Measurements from ENCODE around the gene TMED8.
A peak's percentile ranks its signal among the peaks of the same experiment; 100 is the strongest.

TMED8 gene

DNA sequence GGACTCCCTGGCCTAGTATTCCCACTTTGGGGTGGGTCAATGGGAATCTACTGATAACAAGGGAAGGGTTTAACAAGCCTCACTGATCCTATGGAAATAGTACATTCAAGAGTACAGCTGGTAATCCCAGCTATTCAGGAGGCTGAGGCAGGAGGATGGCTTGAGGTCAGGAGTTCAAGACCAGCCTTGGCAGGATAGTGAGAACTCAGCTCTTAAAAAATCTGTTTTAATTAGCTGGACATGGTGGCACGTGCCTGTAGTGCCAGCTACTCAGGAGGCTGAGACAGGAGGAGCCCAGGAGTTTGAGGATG is 60.7 kb downstream of the TMED8 start:
- H2AFZ ChIP-seq = no peak overlapping the region
- H3K4me3 ChIP-seq (ENCODE audit: low read depth, low read length) = no peak overlapping the region
- peaks cover 38% of the 10 kb centered on the region for H3K4me1 ChIP-seq
- H3K4me2 ChIP-seq (ENCODE audit: low read length) = no peak overlapping the region
- no peaks in the 10 kb centered on the region for H3K9me3 ChIP-seq (ENCODE audit: control insufficient read depth, low read length)
- no peaks in the 10 kb centered on the region for H3K27me3 ChIP-seq (ENCODE audit: control insufficient read depth, insufficient read depth, low read length)
- TF ChIP-seq, protein P1, sequence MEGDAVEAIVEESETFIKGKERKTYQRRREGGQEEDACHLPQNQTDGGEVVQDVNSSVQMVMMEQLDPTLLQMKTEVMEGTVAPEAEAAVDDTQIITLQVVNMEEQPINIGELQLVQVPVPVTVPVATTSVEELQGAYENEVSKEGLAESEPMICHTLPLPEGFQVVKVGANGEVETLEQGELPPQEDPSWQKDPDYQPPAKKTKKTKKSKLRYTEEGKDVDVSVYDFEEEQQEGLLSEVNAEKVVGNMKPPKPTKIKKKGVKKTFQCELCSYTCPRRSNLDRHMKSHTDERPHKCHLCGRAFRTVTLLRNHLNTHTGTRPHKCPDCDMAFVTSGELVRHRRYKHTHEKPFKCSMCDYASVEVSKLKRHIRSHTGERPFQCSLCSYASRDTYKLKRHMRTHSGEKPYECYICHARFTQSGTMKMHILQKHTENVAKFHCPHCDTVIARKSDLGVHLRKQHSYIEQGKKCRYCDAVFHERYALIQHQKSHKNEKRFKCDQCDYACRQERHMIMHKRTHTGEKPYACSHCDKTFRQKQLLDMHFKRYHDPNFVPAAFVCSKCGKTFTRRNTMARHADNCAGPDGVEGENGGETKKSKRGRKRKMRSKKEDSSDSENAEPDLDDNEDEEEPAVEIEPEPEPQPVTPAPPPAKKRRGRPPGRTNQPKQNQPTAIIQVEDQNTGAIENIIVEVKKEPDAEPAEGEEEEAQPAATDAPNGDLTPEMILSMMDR (IDR thresholded peaks at IDR 0.05) = no peak
- peak overlapping the region; percentile 72 for H3K27ac ChIP-seq
- peaks cover 13% of the 10 kb centered on the region for H3K79me2 ChIP-seq
- no peak overlapping the region for H3K9ac ChIP-seq
- no peaks in the 10 kb centered on the region for H3K36me3 ChIP-seq (ENCODE audit: control insufficient read depth, insufficient read depth, low read length)

DNA sequence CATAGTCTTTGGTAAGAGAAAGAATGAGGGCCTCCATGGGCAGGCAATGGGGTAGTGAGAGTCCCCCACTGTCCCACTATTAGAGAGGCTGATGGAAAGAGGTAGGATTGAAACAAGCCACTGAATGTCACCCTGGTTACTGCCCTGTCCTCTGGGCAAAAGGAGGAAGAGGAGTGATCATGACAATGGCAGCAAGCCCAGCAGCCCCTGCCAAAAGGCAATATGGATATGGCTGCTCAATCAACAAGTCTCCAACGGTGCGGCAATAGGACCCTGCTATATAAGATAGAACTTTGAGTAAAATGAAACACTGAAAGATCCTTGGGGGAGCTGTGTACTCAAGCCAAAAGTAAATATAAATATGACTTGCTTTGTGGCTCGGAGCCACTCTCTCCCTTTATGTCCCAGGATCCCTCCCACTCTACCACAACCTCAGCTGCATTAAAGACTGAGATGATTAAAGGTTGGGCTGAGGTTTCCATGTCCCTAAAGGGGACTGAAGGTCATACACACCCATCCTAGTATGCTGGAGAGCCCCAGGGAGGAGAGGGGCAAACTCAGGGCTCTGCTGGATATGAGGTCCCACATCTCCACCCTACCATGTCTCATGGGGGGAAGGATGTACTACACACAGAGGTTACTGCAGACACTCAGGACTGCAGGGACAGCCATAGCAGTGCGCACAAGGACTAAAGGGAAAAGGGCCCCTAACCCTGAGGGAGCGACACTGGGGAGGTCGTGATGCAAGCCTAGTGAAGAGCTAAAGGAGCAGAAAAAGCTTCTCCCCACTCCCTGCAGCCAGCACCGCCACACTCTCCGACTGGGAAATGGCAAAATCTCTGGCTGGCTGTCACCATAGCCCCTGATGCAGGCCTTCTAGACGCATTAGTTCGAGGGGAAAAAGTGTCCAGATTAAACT is 62.1 kb downstream of the TMED8 start:
- H3K9ac ChIP-seq = no peak overlapping the region

DNA sequence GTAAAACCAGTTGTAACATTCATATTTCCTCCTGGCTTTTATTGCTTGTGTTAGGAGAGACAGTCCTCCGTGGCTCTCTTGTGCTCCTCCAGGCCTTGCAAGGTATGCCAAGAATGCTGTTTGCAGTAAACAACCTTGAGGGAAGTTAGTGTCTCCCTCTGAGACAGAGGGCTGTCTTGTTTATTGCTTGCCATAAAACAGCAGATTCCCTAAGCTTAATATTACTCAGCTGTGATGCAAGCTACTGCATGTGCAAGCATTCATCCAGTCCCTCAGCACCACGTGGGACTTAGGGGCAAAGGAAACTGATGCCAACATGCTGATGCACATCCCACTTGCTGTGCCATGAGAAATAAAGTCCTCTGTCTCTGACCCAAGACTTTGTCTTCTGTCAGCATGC is 62.9 kb downstream of the TMED8 start:
- no peak overlapping the region for H3K9ac ChIP-seq
- peaks cover 34% of the 10 kb centered on the region for H3K4me1 ChIP-seq
- H2AFZ ChIP-seq = no peak overlapping the region
- no peak overlapping the region for H3K4me3 ChIP-seq (ENCODE audit: low read depth, low read length)
- H3K4me2 ChIP-seq (ENCODE audit: low read length) = no peak overlapping the region
- TF ChIP-seq, protein P1 (IDR thresholded peaks at IDR 0.05) = no peak
- H3K27ac ChIP-seq = peak overlapping the region; percentile 46
- H3K36me3 ChIP-seq (ENCODE audit: control insufficient read depth, insufficient read depth, low read length) = no peaks in the 10 kb centered on the region
- peaks cover 21% of the 10 kb centered on the region for H3K79me2 ChIP-seq
- H3K27me3 ChIP-seq (ENCODE audit: control insufficient read depth, insufficient read depth, low read length) = no peaks in the 10 kb centered on the region
- no peaks in the 10 kb centered on the region for H3K9me3 ChIP-seq (ENCODE audit: control insufficient read depth, low read length)

More for the DNA sequence above, 62.1 kb downstream of the TMED8 start:
- Histone ChIP-seq H3K27ac (peak overlapping the region; percentile 46), H3K79me2 (peaks cover 24% of the 10 kb centered on the region), H3K36me3 (ENCODE audit: control insufficient read depth, insufficient read depth, low read length) (no peaks in the 10 kb centered on the region), H3K4me2 (ENCODE audit: low read length) (no peak overlapping the region), H2AFZ (peak overlapping the region; percentile 54), H3K4me3 (ENCODE audit: low read depth, low read length) (no peak overlapping the region), H3K9me3 (ENCODE audit: control insufficient read depth, low read length) (no peaks in the 10 kb centered on the region), H3K27me3 (ENCODE audit: control insufficient read depth, insufficient read depth, low read length) (no peaks in the 10 kb centered on the region), H3K4me1 (peaks cover 37% of the 10 kb centered on the region)
- TF ChIP-seq, protein P1 (IDR thresholded peaks at IDR 0.05) = no peak

DNA sequence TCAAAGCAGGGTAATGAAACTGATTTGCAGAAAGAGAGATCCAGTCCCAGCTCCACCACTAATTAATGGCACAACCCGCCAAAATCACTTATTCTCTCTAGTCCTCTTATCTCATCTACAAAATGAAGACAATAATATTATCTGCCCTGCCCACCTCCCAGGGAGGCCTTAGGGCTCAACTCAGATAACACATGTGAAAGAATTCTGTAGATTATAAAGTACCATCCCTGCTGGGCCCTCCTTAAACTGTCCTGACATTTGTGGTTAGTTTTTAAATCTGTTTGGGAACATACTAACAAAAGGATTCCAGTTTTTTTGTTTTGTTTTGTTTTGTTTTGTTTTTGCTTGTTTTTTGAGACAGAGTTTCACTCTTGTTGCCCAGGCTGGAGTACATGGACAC is 63.5 kb downstream of the TMED8 start:
- H3K9me3 ChIP-seq (ENCODE audit: control insufficient read depth, low read length) = no peaks in the 10 kb centered on the region
- no peak overlapping the region for H3K9ac ChIP-seq
- TF ChIP-seq, protein P1 (IDR thresholded peaks at IDR 0.05) = no peak
- peaks cover 34% of the 10 kb centered on the region for H3K4me1 ChIP-seq
- H2AFZ ChIP-seq = no peak overlapping the region
- no peaks in the 10 kb centered on the region for H3K27me3 ChIP-seq (ENCODE audit: control insufficient read depth, insufficient read depth, low read length)
- H3K27ac ChIP-seq = no peak overlapping the region
- peaks cover 22% of the 10 kb centered on the region for H3K79me2 ChIP-seq
- no peak overlapping the region for H3K4me3 ChIP-seq (ENCODE audit: low read depth, low read length)
- no peaks in the 10 kb centered on the region for H3K36me3 ChIP-seq (ENCODE audit: control insufficient read depth, insufficient read depth, low read length)
- no peak overlapping the region for H3K4me2 ChIP-seq (ENCODE audit: low read length)

DNA sequence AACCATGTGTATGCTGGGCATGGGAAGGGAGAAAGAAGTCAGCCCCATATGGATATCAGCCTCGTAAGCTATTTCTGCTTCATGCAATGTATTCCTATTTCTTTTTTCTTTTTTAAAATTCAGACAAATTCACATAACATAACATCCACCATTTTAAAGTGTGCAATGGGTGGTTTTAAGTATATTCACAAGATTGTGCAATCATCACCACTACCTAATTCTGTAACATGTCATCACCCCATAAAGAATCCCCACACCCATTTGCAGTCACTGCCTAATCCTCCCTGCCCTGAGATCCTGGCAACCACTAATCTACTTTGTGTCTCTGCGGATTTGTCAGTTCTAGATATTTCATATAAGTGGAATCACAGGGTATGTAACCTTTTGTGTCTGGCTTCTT is 65.7 kb downstream of the TMED8 start:
- no peak overlapping the region for H3K27ac ChIP-seq
- H3K27me3 ChIP-seq (ENCODE audit: control insufficient read depth, insufficient read depth, low read length) = no peaks in the 10 kb centered on the region
- peaks cover 23% of the 10 kb centered on the region for H3K4me1 ChIP-seq
- TF ChIP-seq, protein P1 (IDR thresholded peaks at IDR 0.05) = no peak
- H2AFZ ChIP-seq = no peak overlapping the region
- no peaks in the 10 kb centered on the region for H3K36me3 ChIP-seq (ENCODE audit: control insufficient read depth, insufficient read depth, low read length)
- H3K9ac ChIP-seq = no peak overlapping the region
- H3K79me2 ChIP-seq = peaks cover 19% of the 10 kb centered on the region
- H3K4me2 ChIP-seq (ENCODE audit: low read length) = no peak overlapping the region
- H3K4me3 ChIP-seq (ENCODE audit: low read depth, low read length) = no peak overlapping the region
- H3K9me3 ChIP-seq (ENCODE audit: control insufficient read depth, low read length) = no peaks in the 10 kb centered on the region

Measured in parathyroid adenoma (tissue), 2 donors.